Gastroesophageal sphincter (tissue), 3 donors: ENCODE measurements around the gene UTS2B.

ENCODE experiments used
- CTCF ChIP-seq, 4 experiments: fragments of 200-600 bp in 2 of 4; fragments of 450-650 bp in 2 of 4; sonication (generic) in 1 of 4; IDR thresholded peaks; one replicate each; pipeline ENCODE4 v1.5.1; 2017 to 2019; ENCODE audit warnings: antibody characterized with exemption in 4 of 4, mild to moderate bottlenecking in 2 of 4, moderate library complexity in 2 of 4
- EP300 ChIP-seq: sonication (generic); formaldehyde crosslinking; IDR thresholded peaks from one replicate; pipeline ENCODE4 v1.6.1; 2017; ENCODE audit warnings: antibody characterized with exemption, mild to moderate bottlenecking
- POLR2A ChIP-seq, 2 donors: fragments of 450-650 bp; IDR thresholded peaks; one replicate each; pipeline ENCODE4 v1.6.1; 2017; ENCODE audit warnings: antibody characterized with exemption in 2 of 2, mild to moderate bottlenecking in 2 of 2, moderate library complexity in 1 of 2
- POLR2AphosphoS5 ChIP-seq: sonication (generic); formaldehyde crosslinking; IDR thresholded peaks from one replicate; pipeline ENCODE4 v1.6.1; 2017; ENCODE audit warnings: antibody characterized with exemption

DNA sequence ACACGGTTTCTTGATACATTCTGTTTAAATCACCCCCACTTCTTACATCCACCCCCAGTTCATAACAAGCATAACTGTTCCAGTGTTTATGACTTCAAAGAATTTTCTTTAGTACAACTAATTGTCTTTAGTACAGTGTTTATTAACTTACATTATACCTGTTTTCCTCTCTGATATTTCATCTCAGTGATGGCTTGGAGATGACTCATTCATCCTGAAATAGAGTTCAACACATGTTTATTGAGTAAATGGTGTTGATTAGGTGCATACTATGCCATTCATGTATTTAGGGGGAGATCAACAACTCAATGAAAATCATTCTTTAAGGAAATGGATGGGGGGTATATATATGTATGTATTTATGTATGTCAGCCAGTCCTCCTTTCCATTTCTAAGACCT is 21.7 kb upstream of the UTS2B start:
- no peak for TF ChIP-seq CTCF (IDR thresholded peaks at IDR 0.05)
- TF ChIP-seq EP300: no peak
- TF ChIP-seq POLR2A (IDR thresholded peaks at IDR 0.05): no peak
- TF ChIP-seq POLR2AphosphoS5: no peak
